Raji (cell line): ENCODE results near the gene STAT3.

Experiments used
- POLR2A ChIP-seq: IDR thresholded peaks from 2 replicates; pipeline ENCODE4 v1.6.1; 2011; ENCODE audit warnings: low read depth, low read length, control low read depth; ENCODE audit not compliant: insufficient read depth

Gene STAT3

DNA sequence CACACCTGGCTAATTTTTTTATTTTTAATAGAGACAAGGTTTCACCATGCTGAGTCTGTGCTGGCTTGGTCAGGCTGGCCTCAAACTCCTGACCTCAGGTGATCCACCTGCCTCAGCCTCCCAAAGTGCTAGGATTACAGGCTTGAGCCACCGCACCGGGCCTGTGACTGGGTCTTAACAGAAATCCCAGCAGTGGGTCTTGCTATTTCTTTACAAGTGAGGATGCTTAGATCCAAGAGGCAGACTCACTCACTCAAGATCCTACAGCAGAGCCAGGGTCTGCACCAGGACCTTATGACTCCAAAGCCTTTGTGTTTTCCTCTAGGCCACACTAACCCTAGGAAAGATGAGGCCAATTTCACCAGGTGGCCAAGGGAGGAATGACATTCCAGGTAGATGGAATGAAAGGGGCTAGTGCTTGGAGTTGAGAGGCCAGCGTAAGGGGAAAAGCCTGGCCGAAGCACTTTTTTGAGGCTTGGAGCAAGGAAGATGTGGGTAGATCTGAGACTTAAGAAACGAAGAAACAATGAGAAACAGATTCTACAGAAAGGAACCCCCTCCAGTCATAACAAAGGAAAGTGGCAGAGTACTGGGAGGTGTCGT lies 105.7 kb downstream of the STAT3 start:
- no peak for TF ChIP-seq POLR2A

GRCh38 chr17:42281571-42282096 lies 106.6 kb downstream of the STAT3 start:
- TF ChIP-seq POLR2A, result no peak

DNA sequence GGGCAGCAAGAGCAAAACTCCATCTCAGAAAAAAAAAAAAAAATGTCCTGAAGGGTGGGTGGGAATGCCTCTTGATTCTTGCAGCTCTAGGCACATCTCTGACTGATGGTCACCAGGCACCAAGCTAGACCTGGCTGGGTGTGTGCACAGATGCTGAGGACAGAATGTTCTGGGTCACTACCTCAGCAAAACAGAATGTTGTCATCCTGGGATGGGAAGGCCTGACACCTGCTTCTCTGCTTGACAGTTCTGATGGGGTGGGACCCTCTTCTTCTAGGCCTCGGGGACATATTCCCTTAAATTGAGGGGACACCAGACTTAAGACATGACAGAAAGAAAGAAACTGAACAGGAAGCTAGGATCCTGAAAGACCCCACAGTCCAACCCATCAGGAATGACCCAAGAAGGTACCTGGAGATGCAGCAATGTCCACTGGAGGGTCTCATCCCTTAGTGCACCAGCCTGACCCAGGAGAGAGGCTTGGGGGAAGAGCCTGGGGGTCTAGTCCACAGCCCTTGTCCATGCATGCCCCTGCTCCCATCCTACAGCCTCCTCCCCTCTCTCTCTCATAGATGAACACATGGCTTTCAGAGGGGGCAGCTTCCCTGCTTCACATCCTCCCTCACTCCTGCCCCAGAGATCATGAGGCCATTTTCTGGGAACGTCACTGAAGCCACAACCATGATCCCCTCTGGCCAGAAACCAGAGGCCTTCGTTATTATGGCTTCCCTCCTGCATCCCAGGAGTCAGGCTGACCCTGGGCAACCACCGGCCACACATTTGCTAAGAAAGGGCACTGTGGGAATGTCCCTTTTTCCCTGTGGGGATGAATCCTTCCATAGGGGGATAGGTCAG lies 108.2 kb downstream of the STAT3 start:
- TF ChIP-seq POLR2A, result no peak

DNA sequence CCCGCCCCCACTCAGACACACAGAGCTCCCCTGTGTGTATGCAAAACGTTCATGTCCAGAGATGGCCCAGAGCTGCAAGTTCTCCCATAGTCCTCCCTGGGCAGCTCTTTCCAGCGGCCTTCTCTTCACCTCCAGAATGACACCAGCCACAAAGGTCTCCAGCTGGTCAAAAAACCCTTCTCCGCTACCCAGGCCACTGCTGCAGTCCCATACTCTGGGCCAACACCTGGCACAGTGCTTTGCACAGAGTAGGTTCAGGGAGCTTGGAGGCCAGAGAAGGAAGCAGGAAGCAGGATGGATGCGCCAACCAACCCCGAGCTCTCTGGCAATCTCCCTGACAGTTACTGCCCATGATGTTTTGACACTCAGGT lies 110.9 kb downstream of the STAT3 start:
- no peak for TF ChIP-seq POLR2A

DNA sequence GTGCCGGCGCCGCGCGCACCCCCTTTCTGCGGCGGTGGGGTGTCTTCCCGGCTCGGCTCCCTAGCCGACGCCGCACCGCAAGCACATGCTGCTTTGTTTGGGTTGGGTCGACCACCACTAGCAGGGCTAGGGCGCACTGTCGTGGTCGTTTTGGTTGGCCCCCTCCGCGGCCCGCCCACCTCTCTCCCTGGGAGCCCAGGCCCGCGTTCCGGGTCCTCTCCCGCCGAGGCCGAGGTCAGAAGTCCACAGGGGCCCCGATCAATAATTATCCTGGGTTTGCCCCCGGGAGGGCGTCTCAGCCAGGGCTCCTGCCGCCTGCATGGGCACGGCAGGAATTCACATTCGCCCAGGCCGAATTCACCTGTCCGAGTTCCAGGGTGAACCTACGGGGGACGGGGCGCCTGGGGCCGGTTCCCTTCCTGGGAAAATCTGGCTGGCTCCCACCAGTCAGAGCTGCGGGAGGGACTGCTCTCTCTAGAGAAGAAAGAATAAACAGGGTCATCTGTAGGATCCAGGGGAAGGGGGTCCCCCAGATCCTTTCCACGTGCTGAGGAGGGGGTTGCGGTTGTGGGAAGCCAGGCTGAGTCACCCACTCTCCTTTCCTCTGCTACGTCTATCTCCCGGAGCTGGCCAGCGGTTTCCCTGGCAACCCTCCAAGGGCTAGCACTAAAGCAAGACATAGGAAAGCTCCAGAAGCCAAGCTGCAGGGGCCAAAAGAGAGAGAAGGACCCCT lies 111.5 kb downstream of the STAT3 start:
- no peak for TF ChIP-seq POLR2A

DNA sequence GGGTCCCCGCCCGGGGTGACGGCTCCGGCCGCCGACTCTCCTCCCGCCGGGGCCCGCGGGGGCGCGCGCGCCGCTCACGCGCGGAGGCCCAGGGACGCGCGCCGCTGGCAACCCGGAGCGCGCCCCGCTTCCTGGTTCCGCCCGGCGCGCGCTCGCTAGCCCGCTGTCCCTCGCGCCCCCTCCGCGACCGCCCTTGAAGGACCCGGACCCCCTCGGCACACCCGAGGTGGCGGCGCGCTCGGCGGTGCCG lies 112.0 kb downstream of the STAT3 start, which contains the start of gene STAT5B:
Gene STAT5B (minus strand): TSS at position 33 of the 250 bp plus-strand sequence. CDS start 44,264 bp downstream, outside the sequence.
- peak; percentile 66 for TF ChIP-seq POLR2A

GRCh38 chr17:42275527-42276358 lies 112.5 kb downstream of the STAT3 start:
- TF ChIP-seq POLR2A, result no peak

- TF ChIP-seq POLR2A, result no peak
These were observed 113.3 kb downstream of the STAT3 start for GRCh38 chr17:42274812-42275526.

- TF ChIP-seq POLR2A, result no peak
These were observed 114.0 kb downstream of the STAT3 start for GRCh38 chr17:42274253-42274542.

- TF ChIP-seq POLR2A, result no peak
These were observed 114.6 kb downstream of the STAT3 start for GRCh38 chr17:42273474-42274252.

DNA sequence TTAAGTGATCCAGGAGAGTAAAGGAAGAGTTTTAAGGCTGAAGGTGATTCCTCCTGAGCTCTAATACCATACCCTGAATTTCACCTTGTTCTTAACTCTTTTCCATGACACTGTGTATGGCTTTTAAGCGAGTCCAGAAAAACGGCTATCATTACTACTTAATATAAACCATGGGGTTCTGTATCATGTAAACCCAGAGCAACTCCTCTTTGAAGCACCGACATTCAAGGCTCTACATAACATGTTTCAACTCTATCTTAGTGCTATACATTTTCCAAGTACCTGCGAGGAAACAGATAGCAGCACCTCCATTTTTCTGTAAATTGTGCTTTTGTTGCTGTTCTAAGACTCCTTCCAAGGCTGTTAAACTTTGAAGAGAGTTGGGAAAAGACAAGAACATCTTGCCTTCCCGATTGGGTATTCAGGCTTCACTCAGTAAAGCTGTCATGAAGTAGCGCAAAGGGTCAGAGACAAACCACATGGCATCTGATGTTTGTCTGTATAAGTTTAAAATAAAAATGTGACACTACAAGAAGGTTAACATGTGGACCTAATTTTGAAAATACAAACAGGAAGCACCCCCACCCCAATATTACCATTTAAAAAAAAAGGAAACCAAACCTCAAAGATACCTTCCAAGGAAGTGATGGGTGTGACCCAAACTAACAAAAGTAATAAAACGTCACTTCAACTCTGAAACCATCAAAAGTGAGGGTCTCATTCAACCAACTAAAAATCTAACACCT lies 115.9 kb downstream of the STAT3 start:
- no peak for TF ChIP-seq POLR2A

GRCh38 chr17:42271779-42272035 lies 116.5 kb downstream of the STAT3 start:
- no peak for TF ChIP-seq POLR2A

DNA sequence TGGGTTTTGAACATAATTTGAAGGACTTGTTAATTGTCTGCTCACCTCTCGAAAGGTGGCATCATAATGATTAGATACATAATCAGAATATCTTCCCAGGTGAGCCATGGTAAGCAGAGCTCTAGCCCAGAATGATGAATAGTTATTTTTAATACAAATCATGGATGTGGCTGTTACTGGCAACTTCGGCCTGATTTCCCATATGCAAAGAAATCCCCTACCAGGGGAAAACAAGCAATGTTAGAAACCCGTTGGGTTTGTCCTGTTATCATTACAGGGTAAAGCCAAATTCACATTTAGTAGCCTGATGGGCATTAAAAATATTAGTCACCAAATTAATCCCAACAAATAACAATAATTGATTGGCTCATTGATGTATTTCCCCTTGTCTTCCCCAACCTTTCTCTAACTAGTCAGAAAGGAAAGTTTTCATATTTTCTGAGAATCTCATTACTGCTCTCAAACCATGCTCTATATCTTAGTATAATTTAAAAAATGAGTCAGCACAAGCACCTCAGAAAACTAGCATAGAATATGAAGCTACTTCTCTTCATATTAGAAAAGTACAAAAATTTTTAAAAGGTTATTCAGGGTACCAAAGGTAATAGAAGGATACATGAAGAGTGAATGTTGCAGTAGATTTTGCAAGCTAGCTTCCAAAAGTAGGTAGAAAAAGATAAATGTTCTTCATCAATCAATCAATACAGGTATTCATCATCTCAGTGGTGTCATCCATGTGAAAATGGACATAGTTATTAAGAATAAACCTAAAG lies 117.0 kb downstream of the STAT3 start:
- no peak for TF ChIP-seq POLR2A
